Endometrial microvascular endothelial cells (primary cell): ENCODE data around the gene RBP5. TPM values are rescaled to one million over a fixed set of nuclear protein-coding genes. Genes with fewer than 3 reads are reported as not detected.

Experiments
- in situ Hi-C: cut with HindIII; loops from 2 replicates; pipeline ENCODE4 v1.10.0; 2017; ENCODE audit warnings: low sequenced_read_pairs, low pct_unique_long_range_greater_than_20kb; ENCODE audit errors: inconsistent ontology term
- total RNA-seq: library from RNA; depleted of rRNA; stranded (reverse); fragments of >200 nt; gene quantifications from one replicate; pipeline ENCODE4 v1.2.3, GENCODE V29; 2015; ENCODE audit errors: inconsistent ontology term

RBP5 gene
- total RNA-seq, 1 donor from 2014 or later, result 3.7 TPM

- in situ Hi-C loops, result no loop called here
These were observed 21.7 kb upstream of the RBP5 start for GRCh38 chr12:7150356-7150755.

GRCh38 chr12:7146906-7147305, 18.2 kb upstream of the RBP5 start:
- in situ Hi-C loops, result no loop called here

GRCh38 chr12:7146228-7146627, 17.5 kb upstream of the RBP5 start:
- in situ Hi-C loops, result no loop called here

GRCh38 chr12:7145671-7146070, 17.0 kb upstream of the RBP5 start:
- in situ Hi-C loops, result no loop called here

GRCh38 chr12:7144414-7145120, 15.9 kb upstream of the RBP5 start:
- in situ Hi-C loops, result no loop called here

GRCh38 chr12:7143564-7143963, 14.9 kb upstream of the RBP5 start:
- in situ Hi-C loops, result no loop called here

GRCh38 chr12:7142809-7143465, 14.2 kb upstream of the RBP5 start:
- in situ Hi-C loops, result no loop called here

GRCh38 chr12:7142056-7142644, 13.5 kb upstream of the RBP5 start:
- in situ Hi-C loops, result no loop called here

- in situ Hi-C loops, result no loop called here
These were observed 12.8 kb upstream of the RBP5 start for GRCh38 chr12:7141351-7142005.

GRCh38 chr12:7139200-7139599, 10.5 kb upstream of the RBP5 start:
- in situ Hi-C loops, result no loop called here

GRCh38 chr12:7137908-7138307, 9.2 kb upstream of the RBP5 start:
- in situ Hi-C loops, result no loop called here

GRCh38 chr12:7136676-7137075, 8.0 kb upstream of the RBP5 start:
- in situ Hi-C loops, result no loop called here

- in situ Hi-C loops, result no loop called here
These were observed 7.4 kb upstream of the RBP5 start for GRCh38 chr12:7136071-7136470.

GRCh38 chr12:7134396-7135166, 5.9 kb upstream of the RBP5 start:
- in situ Hi-C loops, result no loop called here

- in situ Hi-C loops, result no loop called here
These were observed 2.8 kb upstream of the RBP5 start for GRCh38 chr12:7131502-7131866.

GRCh38 chr12:7130701-7131501, 2.2 kb upstream of the RBP5 start:
- in situ Hi-C loops, result no loop called here

GRCh38 chr12:7129872-7130691, 1.4 kb upstream of the RBP5 start, which contains the start of gene CLSTN3:
Gene CLSTN3, plus strand, starts transcription at chr12:7130371. Its CDS starts 278 bp downstream, at chr12:7130649.
- in situ Hi-C loops, result no loop called here
